GM19238 (cell line): Measurements from ENCODE around the gene PCDHB13.

Experiments
- DNase-seq: peaks from one replicate; pipeline ENCODE4 v3.0.0; 2011; ENCODE audit warnings: low spot score; ENCODE audit not compliant: insufficient read length

The PCDHB13 gene

DNA sequence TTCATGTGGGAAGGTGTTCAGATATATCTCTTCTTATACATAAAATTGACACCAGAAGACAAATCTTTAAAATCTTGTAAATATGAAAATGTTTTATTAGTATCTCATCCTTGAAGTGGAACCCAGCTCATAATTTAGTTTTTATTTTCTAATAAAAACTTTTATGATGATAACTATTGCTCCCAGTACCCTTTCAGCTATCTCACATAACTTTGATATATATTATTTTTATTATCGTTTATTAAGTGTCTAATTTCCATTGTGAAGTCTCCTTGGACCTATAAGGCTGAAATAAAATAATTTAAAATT is 47.5 kb downstream of the PCDHB13 start:
- DNase-seq = no peak
